ENCODE data around the gene ADSS2. TPM values are rescaled to one million over a fixed set of nuclear protein-coding genes. Genes with fewer than 3 reads are reported as not detected.
"Not testable (repeated sequence)": the region's sequence is repeated elsewhere in the genome, so short reads cannot be mapped to it uniquely, and the experiment has no call there.

Gene ADSS2
- total and polyA plus RNA-seq, 11 donors: 3.5 to 14.0 (median 6.7) TPM

- Histone ChIP-seq H3K9me3 (no peaks in the 10 kb centered on the region), H3K4me3 (no peak overlapping the region), H3K36me3 (no peaks in the 10 kb centered on the region), H3K27me3 (no peaks in the 10 kb centered on the region), H3K4me1 (no peaks in the 10 kb centered on the region), H3K27ac (no peak overlapping the region)
- no peak for ATAC-seq
- intact Hi-C loops (cut with DNase I): no loop called here
- no peak for DNase-seq
- WGBS, 4 donors: 79 to 86% (median 83%) methylated on average over 5 of the region's 5 CpGs
- TF ChIP-seq CTCF (IDR thresholded peaks at IDR 0.05) (no peak), POLR2A (IDR thresholded peaks at IDR 0.05) (no peak)
These were observed 83.4 kb downstream of the ADSS2 start for GRCh38 chr1:244368279-244368678.

GRCh38 chr1:244367399-244368114 is 84.2 kb downstream of the ADSS2 start:
- no peak overlapping the region for H3K27ac ChIP-seq
- no peak for TF ChIP-seq POLR2A (IDR thresholded peaks at IDR 0.05)
- TF ChIP-seq CTCF (IDR thresholded peaks at IDR 0.05): no peak
- ATAC-seq: peak in 1 of 4 donors; percentile 11
- intact Hi-C loops (cut with DNase I): no loop called here
- 84 to 88% (median 86%) methylated on average over 12 to 18 of the region's 18 CpGs for WGBS, 4 donors
- no peaks in the 10 kb centered on the region for H3K9me3 ChIP-seq
- H3K36me3 ChIP-seq: no peaks in the 10 kb centered on the region
- no peak overlapping the region for H3K4me3 ChIP-seq
- no peaks in the 10 kb centered on the region for H3K4me1 ChIP-seq
- H3K27me3 ChIP-seq: no peaks in the 10 kb centered on the region
- DNase-seq: no peak

GRCh38 chr1:244365809-244366208 is 85.9 kb downstream of the ADSS2 start:
- Histone ChIP-seq H3K27ac (no peak overlapping the region), H3K4me1 (peaks cover 0 to 7% (median 0%) of the 10 kb centered on the region in 12 donors), H3K4me3 (no peak overlapping the region), H3K36me3 (no peaks in the 10 kb centered on the region), H3K9me3 (no peaks in the 10 kb centered on the region), H3K27me3 (no peaks in the 10 kb centered on the region)
- 73 to 77% (median 75%) methylated on average over 7 of the region's 7 CpGs for WGBS, 4 donors
- DNase-seq (no peak), ATAC-seq (no peak)
- intact Hi-C loops (cut with DNase I): no loop called here
- TF ChIP-seq POLR2A (IDR thresholded peaks at IDR 0.05) (no peak), CTCF (IDR thresholded peaks at IDR 0.05) (no peak)

- H3K4me3 ChIP-seq; H3K27ac ChIP-seq; intact Hi-C loops (cut with DNase I); H3K9me3 ChIP-seq; H3K27me3 ChIP-seq; H3K36me3 ChIP-seq; ATAC-seq; DNase-seq; H3K4me1 ChIP-seq: not testable (repeated sequence)
- WGBS, 4 donors: 79 to 93% (median 89%) methylated on average over 6 of the region's 6 CpGs
These were observed 86.4 kb downstream of the ADSS2 start for GRCh38 chr1:244365262-244365661.

- H3K36me3 ChIP-seq: no peaks in the 10 kb centered on the region
- intact Hi-C loops (cut with DNase I): no loop called here
- no peaks in the 10 kb centered on the region for H3K9me3 ChIP-seq
- peaks cover 0 to 7% (median 0%) of the 10 kb centered on the region in 12 donors for H3K4me1 ChIP-seq
- H3K27ac ChIP-seq: no peak overlapping the region
- no peak overlapping the region for H3K4me3 ChIP-seq
- 63 to 75% (median 68%) methylated on average over 3 of the region's 3 CpGs for WGBS, 4 donors
- no peaks in the 10 kb centered on the region for H3K27me3 ChIP-seq
- DNase-seq (no peak), ATAC-seq (no peak)
- TF ChIP-seq CTCF (IDR thresholded peaks at IDR 0.05): no peak
- TF ChIP-seq POLR2A (IDR thresholded peaks at IDR 0.05): no peak
These were observed 89.2 kb downstream of the ADSS2 start for GRCh38 chr1:244362476-244362875.

Data from heart left ventricle (tissue), 16 donors.